ENCODE measurements around the gene BUD13. TPM values are rescaled to one million over a fixed set of nuclear protein-coding genes. Genes with fewer than 3 reads are reported as not detected.

Gene BUD13
- total and polyA plus RNA-seq, 2 experiments from 2014 or later = 17.0 to 24.8 TPM

DNA sequence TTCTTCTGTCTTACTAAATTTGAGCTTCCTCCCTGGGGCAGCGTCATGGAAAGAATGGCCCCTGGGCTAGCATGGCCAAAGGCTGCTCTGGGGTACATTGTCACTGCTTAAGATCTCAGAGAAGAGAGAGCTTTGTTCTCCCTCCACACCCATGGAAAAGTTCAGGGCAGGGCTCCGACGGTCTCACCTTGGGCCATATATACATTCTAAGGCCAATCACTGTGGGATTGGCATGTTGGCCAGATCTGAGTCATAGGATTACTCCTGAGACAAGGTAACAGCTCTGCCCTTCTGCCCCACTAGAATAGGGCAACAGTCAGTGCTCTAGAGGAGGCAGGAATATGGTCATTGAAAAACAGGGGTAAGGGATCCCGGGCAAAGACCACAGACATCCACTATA, 56.2 kb downstream of the BUD13 start:
- H3K27me3 Mint-ChIP-seq (ENCODE audit: insufficient read depth, low read depth, poor library complexity) = peaks cover 5% of the 10 kb centered on the region
- TF ChIP-seq ZNF114 (CRISPR knock-in tag; IDR thresholded peaks at IDR 0.05) = no peak
- TF ChIP-seq, protein P1, sequence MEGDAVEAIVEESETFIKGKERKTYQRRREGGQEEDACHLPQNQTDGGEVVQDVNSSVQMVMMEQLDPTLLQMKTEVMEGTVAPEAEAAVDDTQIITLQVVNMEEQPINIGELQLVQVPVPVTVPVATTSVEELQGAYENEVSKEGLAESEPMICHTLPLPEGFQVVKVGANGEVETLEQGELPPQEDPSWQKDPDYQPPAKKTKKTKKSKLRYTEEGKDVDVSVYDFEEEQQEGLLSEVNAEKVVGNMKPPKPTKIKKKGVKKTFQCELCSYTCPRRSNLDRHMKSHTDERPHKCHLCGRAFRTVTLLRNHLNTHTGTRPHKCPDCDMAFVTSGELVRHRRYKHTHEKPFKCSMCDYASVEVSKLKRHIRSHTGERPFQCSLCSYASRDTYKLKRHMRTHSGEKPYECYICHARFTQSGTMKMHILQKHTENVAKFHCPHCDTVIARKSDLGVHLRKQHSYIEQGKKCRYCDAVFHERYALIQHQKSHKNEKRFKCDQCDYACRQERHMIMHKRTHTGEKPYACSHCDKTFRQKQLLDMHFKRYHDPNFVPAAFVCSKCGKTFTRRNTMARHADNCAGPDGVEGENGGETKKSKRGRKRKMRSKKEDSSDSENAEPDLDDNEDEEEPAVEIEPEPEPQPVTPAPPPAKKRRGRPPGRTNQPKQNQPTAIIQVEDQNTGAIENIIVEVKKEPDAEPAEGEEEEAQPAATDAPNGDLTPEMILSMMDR (conservative IDR thresholded peaks at IDR 0.05; ENCODE audit: low read depth in 2 of 2) = no peak
- TF ChIP-seq, protein P2, sequence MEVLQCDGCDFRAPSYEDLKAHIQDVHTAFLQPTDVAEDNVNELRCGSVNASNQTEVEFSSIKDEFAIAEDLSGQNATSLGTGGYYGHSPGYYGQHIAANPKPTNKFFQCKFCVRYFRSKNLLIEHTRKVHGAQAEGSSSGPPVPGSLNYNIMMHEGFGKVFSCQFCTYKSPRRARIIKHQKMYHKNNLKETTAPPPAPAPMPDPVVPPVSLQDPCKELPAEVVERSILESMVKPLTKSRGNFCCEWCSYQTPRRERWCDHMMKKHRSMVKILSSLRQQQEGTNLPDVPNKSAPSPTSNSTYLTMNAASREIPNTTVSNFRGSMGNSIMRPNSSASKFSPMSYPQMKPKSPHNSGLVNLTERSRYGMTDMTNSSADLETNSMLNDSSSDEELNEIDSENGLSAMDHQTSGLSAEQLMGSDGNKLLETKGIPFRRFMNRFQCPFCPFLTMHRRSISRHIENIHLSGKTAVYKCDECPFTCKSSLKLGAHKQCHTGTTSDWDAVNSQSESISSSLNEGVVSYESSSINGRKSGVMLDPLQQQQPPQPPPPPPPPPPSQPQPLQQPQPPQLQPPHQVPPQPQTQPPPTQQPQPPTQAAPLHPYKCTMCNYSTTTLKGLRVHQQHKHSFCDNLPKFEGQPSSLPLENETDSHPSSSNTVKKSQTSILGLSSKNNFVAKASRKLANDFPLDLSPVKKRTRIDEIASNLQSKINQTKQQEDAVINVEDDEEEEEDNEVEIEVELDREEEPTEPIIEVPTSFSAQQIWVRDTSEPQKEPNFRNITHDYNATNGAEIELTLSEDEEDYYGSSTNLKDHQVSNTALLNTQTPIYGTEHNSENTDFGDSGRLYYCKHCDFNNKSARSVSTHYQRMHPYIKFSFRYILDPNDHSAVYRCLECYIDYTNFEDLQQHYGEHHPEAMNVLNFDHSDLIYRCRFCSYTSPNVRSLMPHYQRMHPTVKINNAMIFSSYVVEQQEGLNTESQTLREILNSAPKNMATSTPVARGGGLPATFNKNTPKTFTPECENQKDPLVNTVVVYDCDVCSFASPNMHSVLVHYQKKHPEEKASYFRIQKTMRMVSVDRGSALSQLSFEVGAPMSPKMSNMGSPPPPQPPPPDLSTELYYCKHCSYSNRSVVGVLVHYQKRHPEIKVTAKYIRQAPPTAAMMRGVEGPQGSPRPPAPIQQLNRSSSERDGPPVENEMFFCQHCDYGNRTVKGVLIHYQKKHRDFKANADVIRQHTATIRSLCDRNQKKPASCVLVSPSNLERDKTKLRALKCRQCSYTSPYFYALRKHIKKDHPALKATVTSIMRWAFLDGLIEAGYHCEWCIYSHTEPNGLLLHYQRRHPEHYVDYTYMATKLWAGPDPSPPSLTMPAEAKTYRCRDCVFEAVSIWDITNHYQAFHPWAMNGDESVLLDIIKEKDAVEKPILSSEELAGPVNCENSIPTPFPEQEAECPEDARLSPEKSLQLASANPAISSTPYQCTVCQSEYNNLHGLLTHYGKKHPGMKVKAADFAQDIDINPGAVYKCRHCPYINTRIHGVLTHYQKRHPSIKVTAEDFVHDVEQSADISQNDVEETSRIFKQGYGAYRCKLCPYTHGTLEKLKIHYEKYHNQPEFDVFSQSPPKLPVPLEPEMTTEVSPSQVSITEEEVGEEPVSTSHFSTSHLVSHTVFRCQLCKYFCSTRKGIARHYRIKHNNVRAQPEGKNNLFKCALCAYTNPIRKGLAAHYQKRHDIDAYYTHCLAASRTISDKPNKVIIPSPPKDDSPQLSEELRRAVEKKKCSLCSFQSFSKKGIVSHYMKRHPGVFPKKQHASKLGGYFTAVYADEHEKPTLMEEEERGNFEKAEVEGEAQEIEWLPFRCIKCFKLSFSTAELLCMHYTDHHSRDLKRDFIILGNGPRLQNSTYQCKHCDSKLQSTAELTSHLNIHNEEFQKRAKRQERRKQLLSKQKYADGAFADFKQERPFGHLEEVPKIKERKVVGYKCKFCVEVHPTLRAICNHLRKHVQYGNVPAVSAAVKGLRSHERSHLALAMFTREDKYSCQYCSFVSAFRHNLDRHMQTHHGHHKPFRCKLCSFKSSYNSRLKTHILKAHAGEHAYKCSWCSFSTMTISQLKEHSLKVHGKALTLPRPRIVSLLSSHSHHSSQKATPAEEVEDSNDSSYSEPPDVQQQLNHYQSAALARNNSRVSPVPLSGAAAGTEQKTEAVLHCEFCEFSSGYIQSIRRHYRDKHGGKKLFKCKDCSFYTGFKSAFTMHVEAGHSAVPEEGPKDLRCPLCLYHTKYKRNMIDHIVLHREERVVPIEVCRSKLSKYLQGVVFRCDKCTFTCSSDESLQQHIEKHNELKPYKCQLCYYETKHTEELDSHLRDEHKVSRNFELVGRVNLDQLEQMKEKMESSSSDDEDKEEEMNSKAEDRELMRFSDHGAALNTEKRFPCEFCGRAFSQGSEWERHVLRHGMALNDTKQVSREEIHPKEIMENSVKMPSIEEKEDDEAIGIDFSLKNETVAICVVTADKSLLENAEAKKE (CRISPR knock-in tag; IDR thresholded peaks at IDR 0.05) = no peak
- no peak for TF ChIP-seq EZH2phosphoT487 (IDR thresholded peaks at IDR 0.05; ENCODE audit: unreplicated experiment)
- TF ChIP-seq NANOG (IDR thresholded peaks at IDR 0.05; ENCODE audit: borderline replicate concordance) = no peak
- no peak for TF ChIP-seq STAT1 (IDR thresholded peaks at IDR 0.05; ENCODE audit: unreplicated experiment)
- no peak for TF ChIP-seq ZNF331 (CRISPR knock-in tag; IDR thresholded peaks at IDR 0.05; ENCODE audit: low read depth)
- no peak for TF ChIP-seq JUNB (IDR thresholded peaks at IDR 0.05; ENCODE audit: unreplicated experiment)

More for the DNA sequence above, 56.2 kb downstream of the BUD13 start:
- no peak for DNase-seq (ENCODE audit: low spot score)
- no peaks in the 10 kb centered on the region for H3K36me3 ChIP-seq (ENCODE audit: insufficient read depth)
- H4K20me1 ChIP-seq (replicated peaks; ENCODE audit: insufficient read depth) = no peaks in the 10 kb centered on the region
- no peaks in the 10 kb centered on the region for H3K9me3 Mint-ChIP-seq
- 0 out of 2 replicates have a peak, but pooled peaks cover 3% of the 10 kb centered on the region for H3K9me2 ChIP-seq (ENCODE audit: insufficient read depth)
- H3K4me1 Mint-ChIP-seq = peaks cover 25% of the 10 kb centered on the region
- H3K27ac Mint-ChIP-seq = no peak overlapping the region
- peaks cover 12% of the 10 kb centered on the region; the same call in 1 of the 2 replicates for H3K4me1 ChIP-seq (ENCODE audit: insufficient read depth)
- H2AFZ ChIP-seq = no peak overlapping the region
- H3K27me3 ChIP-seq (ENCODE audit: insufficient read depth) = peaks cover 3% of the 10 kb centered on the region; the same call in 1 of the 2 replicates
- no peak overlapping the region for H3K4me3 Mint-ChIP-seq
- no peaks in the 10 kb centered on the region; the same call in 2 of the 3 replicates for H3K36me3 Mint-ChIP-seq (ENCODE audit: low read depth)
- no peak overlapping the region for H3K27ac ChIP-seq (ENCODE audit: low read depth)
- H3K4me2 ChIP-seq = no peak overlapping the region
- H3K79me2 ChIP-seq (replicated peaks; ENCODE audit: insufficient read depth) = no peaks in the 10 kb centered on the region
- no peak for ATAC-seq
- H3F3A ChIP-seq (replicated peaks; ENCODE audit: low read depth) = no peaks in the 10 kb centered on the region
- no peak overlapping the region for H3K4me3 ChIP-seq
